HCT116 (cell line): ENCODE data around the gene FAM50B. TPM values are rescaled to one million over a fixed set of nuclear protein-coding genes. Genes with fewer than 3 reads are reported as not detected.

Experiments
- ATAC-seq: fragments of 200-7000 bp; cut with Tn5 transposase; 2 replicates; pipeline ENCODE4 v1.9.1; 2020; ENCODE audit warnings: mild to moderate bottlenecking, moderate library complexity
- BruUV-seq: library from RNA; stranded (reverse); fragments of 400-500 nt; replicated peaks from 2 replicates; lab custom pipeline; 2021; lab: Mats Ljungman, UMichigan
- CTCF ChIA-PET: fragments of 300-600 bp; sonication (Branson Sonifier 250); formaldehyde crosslinking; loops from one replicate; lab custom pipeline; 2021; ENCODE audit warnings: antibody characterized with exemption; lab: Charles Lee
- POLR2A ChIA-PET: fragments of 300-600, 350-600 bp; sonication (Branson Sonifier 250); formaldehyde crosslinking; loops from one replicate; lab custom pipeline; 2021; ENCODE audit warnings: antibody characterized with exemption; lab: Charles Lee
- RAD21 ChIA-PET, 2 experiments: fragments of 300-600 bp; sonication (Branson Sonifier 250); formaldehyde crosslinking; loops; one replicate each; lab custom pipeline; 2023; ENCODE audit warnings: low total read pairs in 2 of 2; ENCODE audit not compliant: uncharacterized antibody in 2 of 2, unreplicated experiment in 2 of 2, low non-redundant PET in 1 of 2; lab: Charles Lee
- DNase-seq: peaks from one replicate; pipeline ENCODE4 v3.0.0-alpha.2; 2010; ENCODE audit warnings: low read depth, low spot score
- H2AFZ ChIP-seq: fragments of 200-600 bp; shearing (Covaris generic), sonication (generic); 2 replicates; pipeline ENCODE4 v1.6.1; 2017; ENCODE audit warnings: low read depth, mixed run types, mixed read lengths, antibody characterized with exemption, low read length; ENCODE audit not compliant: poor library complexity, severe bottlenecking
- H3K27ac ChIP-seq: 2 replicates; pipeline ENCODE4 v1.5.1; 2012; ENCODE audit warnings: low read depth, low read length
- H3K27me3 ChIP-seq: fragments of 200-600 bp; sonication (generic); 2 replicates; pipeline ENCODE4 v1.6.1; 2016; ENCODE audit warnings: mixed run types, low read length, mixed read lengths; ENCODE audit not compliant: insufficient read depth
- H3K36me3 ChIP-seq, 2 experiments: fragments of 200-500 bp in 1 of 2; fragments of 200-600 bp in 1 of 2; sonication (Bioruptor generic) in 1 of 2; sonication (generic) in 1 of 2; 2 replicates each; pipeline versions ENCODE4 v1.5.1 to v1.6.1; 2014 to 2016; ENCODE audit warnings: low read length in 2 of 2, inconsistent platforms in 1 of 2, mixed read lengths in 1 of 2, mixed run types in 1 of 2; ENCODE audit not compliant: insufficient read depth in 2 of 2, control insufficient read depth in 1 of 2
- H3K4me1 ChIP-seq, 2 experiments: fragments of 200-600 bp in 1 of 2; sonication (generic) in 1 of 2; 2 replicates each; pipeline versions ENCODE4 v1.5.1 to v1.6.1; 2012 to 2017; ENCODE audit warnings: low read length in 2 of 2, inconsistent platforms in 1 of 2, mild to moderate bottlenecking in 1 of 2, mixed read lengths in 1 of 2, mixed run types in 1 of 2, moderate library complexity in 1 of 2; ENCODE audit not compliant: insufficient read depth in 2 of 2, control insufficient read depth in 1 of 2
- H3K4me2 ChIP-seq: fragments of 200-600 bp; sonication (generic); 2 replicates; pipeline ENCODE4 v1.6.1; 2017; ENCODE audit warnings: mixed run types, low read length, mixed read lengths
- H3K4me3 ChIP-seq, 2 experiments: fragments of 200-600 bp in 1 of 2; sonication (generic) in 1 of 2; replicated peaks in 1 of 2; 2 replicates each; pipeline ENCODE4 v1.5.1; 2011 to 2016; ENCODE audit warnings: low read length in 2 of 2, control low read depth in 1 of 2, low read depth in 1 of 2, mild to moderate bottlenecking in 1 of 2, mixed read lengths in 1 of 2, mixed run types in 1 of 2
- H3K79me2 ChIP-seq: fragments of 200-600 bp; sonication (generic); 2 replicates; pipeline ENCODE4 v1.6.1; 2017; ENCODE audit warnings: mild to moderate bottlenecking, mixed run types, low read length, moderate library complexity, mixed read lengths; ENCODE audit not compliant: insufficient read depth
- H3K9ac ChIP-seq: fragments of 200-600 bp; sonication (generic); 2 replicates; pipeline ENCODE4 v1.6.1; 2016; ENCODE audit warnings: low read length, mixed read lengths
- H3K9me2 ChIP-seq: fragments of 200-600 bp; sonication (generic), shearing (Covaris generic); 2 replicates; pipeline ENCODE4 v1.6.1; 2017; ENCODE audit warnings: mixed run types, mild to moderate bottlenecking, moderate library complexity; ENCODE audit not compliant: insufficient read depth
- H3K9me3 ChIP-seq, 2 experiments: fragments of 200-500 bp in 1 of 2; fragments of 200-600 bp in 1 of 2; sonication (Bioruptor generic) in 1 of 2; sonication (generic) in 1 of 2; 2 replicates each; pipeline ENCODE4 v1.6.1; 2014 to 2017; ENCODE audit warnings: low read length in 2 of 2, mixed read lengths in 2 of 2, inconsistent platforms in 1 of 2, low read depth in 1 of 2, mild to moderate bottlenecking in 1 of 2, mixed run types in 1 of 2, moderate library complexity in 1 of 2; ENCODE audit not compliant: control insufficient read depth in 1 of 2, insufficient read depth in 1 of 2
- H4K20me1 ChIP-seq: fragments of 200-600 bp; sonication (generic), shearing (Covaris generic); 2 replicates; pipeline ENCODE4 v1.6.1; 2017; ENCODE audit warnings: mixed run types, mild to moderate bottlenecking, moderate library complexity; ENCODE audit not compliant: insufficient read depth
- CBX3 ChIP-seq: IDR thresholded peaks from 2 replicates; pipeline ENCODE4 v1.6.1; 2012; ENCODE audit warnings: low read depth
- CEBPB ChIP-seq: IDR thresholded peaks from 2 replicates; pipeline ENCODE4 v1.6.1; 2012; ENCODE audit warnings: low read depth
- EGR1 ChIP-seq: IDR thresholded peaks from 2 replicates; pipeline ENCODE4 v1.6.1; 2012; ENCODE audit warnings: low read depth
- ELF1 ChIP-seq: IDR thresholded peaks from 2 replicates; pipeline ENCODE4 v1.6.1; 2012; ENCODE audit warnings: low read depth, borderline replicate concordance
- EZH2 ChIP-seq: fragments of 200-600 bp; sonication (generic); IDR thresholded peaks from 2 replicates; pipeline ENCODE4 v1.6.1; 2017; ENCODE audit warnings: antibody characterized with exemption, mixed run types
- JUND ChIP-seq: IDR thresholded peaks from 2 replicates; pipeline ENCODE4 v1.6.1; 2012
- POLR2A ChIP-seq: IDR thresholded peaks from 2 replicates; pipeline ENCODE4 v1.7.0; 2011; ENCODE audit warnings: borderline replicate concordance; ENCODE audit not compliant: insufficient read depth, insufficient read length; ENCODE audit errors: extremely low read depth
- POLR2AphosphoS5 ChIP-seq: IDR thresholded peaks from 2 replicates; pipeline ENCODE4 v1.6.1; 2011; ENCODE audit warnings: mild to moderate bottlenecking, low read depth, low read length, moderate library complexity
- SP1 ChIP-seq: IDR thresholded peaks from 2 replicates; pipeline ENCODE4 v1.6.1; 2012; ENCODE audit warnings: low read depth
- SRF ChIP-seq: IDR thresholded peaks from 2 replicates; pipeline ENCODE4 v1.6.1; 2012; ENCODE audit warnings: low read depth
- TCF7L2 ChIP-seq: IDR thresholded peaks from 2 replicates; pipeline ENCODE4 v1.7.0; 2011; ENCODE audit warnings: borderline replicate concordance, inconsistent platforms; ENCODE audit not compliant: insufficient read depth, insufficient read length; ENCODE audit errors: extremely low read depth
- YY1 ChIP-seq: IDR thresholded peaks from 2 replicates; pipeline ENCODE4 v1.6.1; 2011; ENCODE audit warnings: low read length, low read depth, moderate library complexity, mild to moderate bottlenecking; ENCODE audit not compliant: insufficient replicate concordance; ENCODE audit errors: extremely low read depth
- ZFX ChIP-seq: fragments of 450-650 bp; IDR thresholded peaks from 2 replicates; pipeline ENCODE4 v1.6.1; 2017
- ZNF274 ChIP-seq: fragments of 200-500 bp; sonication (Bioruptor generic); IDR thresholded peaks from 2 replicates; pipeline ENCODE4 v1.6.1; 2014; ENCODE audit warnings: mild to moderate bottlenecking, low read depth, low read length, inconsistent platforms
- intact Hi-C: fragments of 100-400 bp; cut with micrococcal nuclease; formaldehyde crosslinking; loops from 2 replicates; pipeline ENCODE4 v1.10.0; 2022
- total RNA-seq: library from RNA; stranded (reverse); gene quantifications from one replicate; pipeline ENCODE4 v1.2.1, GENCODE V29; 2021; ENCODE audit not compliant: unreplicated experiment
- TF ChIP-seq, protein P1 (sequence below), 3 experiments: fragments of 200-600 bp in 1 of 3; sonication (generic) in 1 of 3; IDR thresholded peaks in 2 of 3; conservative IDR thresholded peaks in 1 of 3; 2 replicates each; pipeline ENCODE4 v1.5.1; 2012 to 2017; ENCODE audit warnings: low read depth in 2 of 3, low read length in 2 of 3, antibody characterized with exemption in 1 of 3, borderline replicate concordance in 1 of 3, control low read depth in 1 of 3, mild to moderate bottlenecking in 1 of 3, mixed read lengths in 1 of 3, mixed run types in 1 of 3, moderate library complexity in 1 of 3; ENCODE audit not compliant: insufficient read depth in 1 of 3
- TF ChIP-seq, protein P2 (sequence below): IDR thresholded peaks from 2 replicates; pipeline ENCODE4 v1.6.1; 2012
- TF ChIP-seq, protein P3 (sequence below): IDR thresholded peaks from 2 replicates; pipeline ENCODE4 v1.6.1; 2011; ENCODE audit warnings: mild to moderate bottlenecking, low read length, moderate library complexity; ENCODE audit not compliant: insufficient replicate concordance; ENCODE audit errors: extremely low read depth
- TF ChIP-seq, protein P4 (sequence below): IDR thresholded peaks from 2 replicates; pipeline ENCODE4 v1.6.1; 2012

Gene FAM50B
- total RNA-seq, 1 experiment from 2014 or later = 0.86 TPM

DNA sequence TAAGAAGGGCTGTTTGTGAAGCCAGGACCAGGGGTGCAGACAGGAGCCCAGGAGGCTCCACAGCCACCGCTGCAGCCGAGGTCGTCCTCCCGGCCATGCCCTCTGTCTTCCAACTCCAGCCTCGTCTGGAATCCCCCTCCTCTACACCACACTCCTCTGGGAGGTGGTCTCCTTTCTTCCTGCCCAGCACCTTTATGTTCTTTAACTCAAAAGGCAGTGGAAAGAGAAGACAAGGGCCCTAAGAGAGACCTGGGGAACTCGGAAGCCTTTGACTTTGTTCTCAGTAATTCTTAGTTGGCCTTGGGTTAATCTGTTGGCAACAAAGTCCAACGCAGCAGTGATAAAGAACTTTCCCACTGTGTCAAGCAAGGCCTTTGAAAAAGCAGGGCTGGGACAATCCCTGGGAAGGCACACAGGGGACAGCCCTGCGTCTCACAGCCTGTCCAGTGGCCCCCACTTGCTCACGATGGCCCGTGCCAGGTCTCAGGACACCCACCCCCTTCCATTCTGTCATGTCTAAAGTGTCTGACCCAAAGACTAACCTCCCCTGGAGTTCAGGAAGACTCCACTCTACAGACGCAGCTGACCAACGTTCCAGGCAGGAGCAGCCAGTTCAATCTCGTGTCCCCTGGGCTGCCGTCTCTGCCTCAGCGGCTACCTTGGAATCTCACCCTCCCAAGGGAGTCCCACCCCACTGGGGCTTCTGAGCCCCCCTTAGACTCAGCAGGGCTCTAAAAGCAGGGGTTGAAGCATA lies 42.8 kb upstream of the FAM50B start:
- ChIA-PET RAD21 (no interaction called here), CTCF (no interaction called here)
- Histone ChIP-seq H3K9me3 (no peaks in the 10 kb centered on the region), H3K27ac (no peak overlapping the region), H3K9me2 (no peaks in the 10 kb centered on the region), H3K9ac (no peak overlapping the region)
- BruUV-seq = no TSS peak
- TF ChIP-seq EZH2 = no peak
- no peak for TF ChIP-seq TCF7L2
- TF ChIP-seq POLR2A = no peak
- no peak for TF ChIP-seq JUND
- TF ChIP-seq ZFX = no peak
- no peak for TF ChIP-seq YY1
- no peak for TF ChIP-seq CBX3
- no peak for TF ChIP-seq POLR2AphosphoS5
- TF ChIP-seq CEBPB = no peak
- TF ChIP-seq, protein P1, sequence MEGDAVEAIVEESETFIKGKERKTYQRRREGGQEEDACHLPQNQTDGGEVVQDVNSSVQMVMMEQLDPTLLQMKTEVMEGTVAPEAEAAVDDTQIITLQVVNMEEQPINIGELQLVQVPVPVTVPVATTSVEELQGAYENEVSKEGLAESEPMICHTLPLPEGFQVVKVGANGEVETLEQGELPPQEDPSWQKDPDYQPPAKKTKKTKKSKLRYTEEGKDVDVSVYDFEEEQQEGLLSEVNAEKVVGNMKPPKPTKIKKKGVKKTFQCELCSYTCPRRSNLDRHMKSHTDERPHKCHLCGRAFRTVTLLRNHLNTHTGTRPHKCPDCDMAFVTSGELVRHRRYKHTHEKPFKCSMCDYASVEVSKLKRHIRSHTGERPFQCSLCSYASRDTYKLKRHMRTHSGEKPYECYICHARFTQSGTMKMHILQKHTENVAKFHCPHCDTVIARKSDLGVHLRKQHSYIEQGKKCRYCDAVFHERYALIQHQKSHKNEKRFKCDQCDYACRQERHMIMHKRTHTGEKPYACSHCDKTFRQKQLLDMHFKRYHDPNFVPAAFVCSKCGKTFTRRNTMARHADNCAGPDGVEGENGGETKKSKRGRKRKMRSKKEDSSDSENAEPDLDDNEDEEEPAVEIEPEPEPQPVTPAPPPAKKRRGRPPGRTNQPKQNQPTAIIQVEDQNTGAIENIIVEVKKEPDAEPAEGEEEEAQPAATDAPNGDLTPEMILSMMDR (IDR thresholded peaks at IDR 0.05 in 2 of 3, conservative IDR thresholded peaks at IDR 0.05 in 1 of 3; ENCODE audit: borderline replicate concordance in 1 of 3, insufficient read depth in 1 of 3, low read depth in 2 of 3, low read length in 2 of 3) = no peak
- TF ChIP-seq ZNF274 = no peak
- TF ChIP-seq EGR1 = no peak
- TF ChIP-seq SP1 = no peak
- no peak for TF ChIP-seq SRF
- no peak for TF ChIP-seq ELF1
- TF ChIP-seq, protein P2, sequence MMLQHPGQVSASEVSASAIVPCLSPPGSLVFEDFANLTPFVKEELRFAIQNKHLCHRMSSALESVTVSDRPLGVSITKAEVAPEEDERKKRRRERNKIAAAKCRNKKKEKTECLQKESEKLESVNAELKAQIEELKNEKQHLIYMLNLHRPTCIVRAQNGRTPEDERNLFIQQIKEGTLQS = no peak
- TF ChIP-seq, protein P3, sequence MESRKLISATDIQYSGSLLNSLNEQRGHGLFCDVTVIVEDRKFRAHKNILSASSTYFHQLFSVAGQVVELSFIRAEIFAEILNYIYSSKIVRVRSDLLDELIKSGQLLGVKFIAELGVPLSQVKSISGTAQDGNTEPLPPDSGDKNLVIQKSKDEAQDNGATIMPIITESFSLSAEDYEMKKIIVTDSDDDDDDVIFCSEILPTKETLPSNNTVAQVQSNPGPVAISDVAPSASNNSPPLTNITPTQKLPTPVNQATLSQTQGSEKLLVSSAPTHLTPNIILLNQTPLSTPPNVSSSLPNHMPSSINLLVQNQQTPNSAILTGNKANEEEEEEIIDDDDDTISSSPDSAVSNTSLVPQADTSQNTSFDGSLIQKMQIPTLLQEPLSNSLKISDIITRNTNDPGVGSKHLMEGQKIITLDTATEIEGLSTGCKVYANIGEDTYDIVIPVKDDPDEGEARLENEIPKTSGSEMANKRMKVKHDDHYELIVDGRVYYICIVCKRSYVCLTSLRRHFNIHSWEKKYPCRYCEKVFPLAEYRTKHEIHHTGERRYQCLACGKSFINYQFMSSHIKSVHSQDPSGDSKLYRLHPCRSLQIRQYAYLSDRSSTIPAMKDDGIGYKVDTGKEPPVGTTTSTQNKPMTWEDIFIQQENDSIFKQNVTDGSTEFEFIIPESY = no peak
- TF ChIP-seq, protein P4, sequence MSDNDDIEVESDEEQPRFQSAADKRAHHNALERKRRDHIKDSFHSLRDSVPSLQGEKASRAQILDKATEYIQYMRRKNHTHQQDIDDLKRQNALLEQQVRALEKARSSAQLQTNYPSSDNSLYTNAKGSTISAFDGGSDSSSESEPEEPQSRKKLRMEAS = no peak
- TF ChIP-seq, all 23 proteins: peak for 0
- no peak overlapping the region for H3K4me2 ChIP-seq
- no peak overlapping the region for H2AFZ ChIP-seq
- H3K4me1 ChIP-seq = peaks cover 19 to 36% of the 10 kb centered on the region in 2 experiments
- DNase-seq (no peak), ATAC-seq (no peak)
- H3K27me3 ChIP-seq = no peaks in the 10 kb centered on the region
- H3K4me3 ChIP-seq = no peak overlapping the region
- POLR2A ChIA-PET = no interaction called here
- no peaks in the 10 kb centered on the region for H3K36me3 ChIP-seq
- intact Hi-C loops = no loop called here
- no peaks in the 10 kb centered on the region for H3K79me2 ChIP-seq
- H4K20me1 ChIP-seq = no peaks in the 10 kb centered on the region
